HG03342 (cell line): Measurements from ENCODE around the gene EPB41L5.
"Not testable (repeated sequence)": the region's sequence is repeated elsewhere in the genome, so short reads cannot be mapped to it uniquely, and the experiment has no call there.

ENCODE experiments used
- ATAC-seq: cut with Tn5 transposase; IDR thresholded peaks from one replicate; pipeline ENCODE4 v1.9.1; 2021; ENCODE audit warnings: mild to moderate bottlenecking, moderate library complexity; ENCODE audit not compliant: unreplicated experiment

Gene EPB41L5

GRCh38 chr2:120140866-120141265 lies 128.0 kb downstream of the EPB41L5 start:
- no peak for ATAC-seq

- ATAC-seq, result no peak
Observed at GRCh38 chr2:120141300-120142069, 128.6 kb downstream of the EPB41L5 start.

- ATAC-seq, result no peak
Observed at GRCh38 chr2:120142528-120143219, 129.8 kb downstream of the EPB41L5 start.

- no peak for ATAC-seq
Observed at GRCh38 chr2:120148229-120148628, 135.4 kb downstream of the EPB41L5 start.

DNA sequence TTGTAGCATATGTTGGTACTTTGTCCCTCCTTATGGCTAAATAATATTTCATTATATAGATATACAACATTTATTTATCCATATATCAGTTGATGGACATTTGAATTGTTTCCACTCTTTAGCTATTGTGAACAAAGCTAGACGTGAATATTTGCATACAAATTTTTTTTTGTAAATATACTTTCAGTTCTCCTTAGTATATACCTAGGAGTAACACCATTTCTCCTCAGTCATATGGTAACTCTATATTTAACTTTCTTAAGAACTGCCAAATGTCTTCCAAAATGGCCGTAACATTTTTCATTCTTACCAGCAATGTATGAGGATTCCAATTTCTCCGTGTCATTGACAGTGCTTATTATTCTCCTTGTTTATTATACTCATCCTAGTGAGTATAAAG lies 135.8 kb downstream of the EPB41L5 start:
- ATAC-seq, result no peak

- no peak for ATAC-seq
Observed at GRCh38 chr2:120149406-120149805, 136.5 kb downstream of the EPB41L5 start.

DNA sequence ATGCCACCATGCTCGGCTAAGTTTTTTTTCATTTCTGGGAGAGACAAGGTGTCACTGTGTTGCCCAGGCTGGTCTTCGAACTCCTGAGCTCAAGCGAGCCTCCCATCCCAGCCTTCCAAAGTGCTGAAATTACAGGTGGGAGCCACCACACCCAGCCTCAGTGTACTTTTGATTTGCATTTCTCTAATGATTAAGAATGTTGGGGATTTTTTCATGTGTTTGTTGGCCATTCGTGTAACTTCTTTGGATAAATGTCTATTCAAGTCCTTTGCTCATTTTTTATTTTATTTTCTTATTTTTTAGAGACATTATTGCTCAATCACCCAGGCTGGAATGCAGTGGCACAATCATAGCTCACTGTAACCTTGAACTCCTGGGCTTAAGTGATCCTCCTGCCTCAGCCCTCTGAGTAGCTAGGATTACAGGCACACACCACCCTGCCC lies 137.2 kb downstream of the EPB41L5 start:
- no peak for ATAC-seq

- no peak for ATAC-seq
Observed at GRCh38 chr2:120155308-120155707, 142.4 kb downstream of the EPB41L5 start.

- not testable (repeated sequence) for ATAC-seq
Observed at GRCh38 chr2:120158658-120159057, 145.8 kb downstream of the EPB41L5 start.

DNA sequence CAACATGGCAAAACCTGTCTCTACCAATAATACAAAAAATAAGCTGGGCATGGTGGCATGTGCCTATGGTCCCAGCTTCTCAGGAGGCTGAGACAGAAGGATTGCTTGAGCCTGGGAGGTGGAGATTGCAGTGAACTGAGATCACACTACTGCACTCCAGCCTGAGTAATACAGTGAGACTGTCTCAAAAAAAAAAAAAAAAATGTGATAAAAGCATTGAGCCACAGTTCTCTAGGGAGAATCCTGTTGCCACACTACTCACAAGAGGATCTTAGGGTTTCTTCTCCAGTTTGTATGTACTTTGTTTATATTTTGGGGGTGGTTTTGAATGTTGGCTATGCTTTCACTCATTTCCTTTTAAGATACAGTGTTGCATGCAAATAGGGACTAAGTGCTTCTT lies 148.3 kb downstream of the EPB41L5 start:
- ATAC-seq, result no peak

- ATAC-seq, result no peak
Observed at GRCh38 chr2:120162716-120163115, 149.8 kb downstream of the EPB41L5 start.

DNA sequence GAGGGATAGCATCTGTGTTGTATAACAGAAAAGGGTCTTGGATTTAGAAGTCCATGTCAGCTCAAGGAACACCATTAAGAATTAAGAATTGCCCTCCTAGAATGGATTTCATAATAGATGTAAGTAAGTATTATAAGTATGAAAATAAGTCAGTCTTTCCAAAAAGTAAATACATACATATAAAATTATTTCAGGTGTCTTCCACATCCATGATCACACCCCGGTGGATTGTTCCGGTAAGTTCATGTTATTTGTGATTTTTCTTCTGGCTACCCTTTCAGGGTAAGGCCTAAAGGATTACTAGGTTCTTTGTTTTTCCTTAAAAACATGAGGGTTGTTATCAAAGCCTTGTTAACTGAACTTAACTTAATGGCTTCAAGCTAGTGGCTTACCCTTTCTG lies 154.4 kb downstream of the EPB41L5 start:
- ATAC-seq, result no peak

DNA sequence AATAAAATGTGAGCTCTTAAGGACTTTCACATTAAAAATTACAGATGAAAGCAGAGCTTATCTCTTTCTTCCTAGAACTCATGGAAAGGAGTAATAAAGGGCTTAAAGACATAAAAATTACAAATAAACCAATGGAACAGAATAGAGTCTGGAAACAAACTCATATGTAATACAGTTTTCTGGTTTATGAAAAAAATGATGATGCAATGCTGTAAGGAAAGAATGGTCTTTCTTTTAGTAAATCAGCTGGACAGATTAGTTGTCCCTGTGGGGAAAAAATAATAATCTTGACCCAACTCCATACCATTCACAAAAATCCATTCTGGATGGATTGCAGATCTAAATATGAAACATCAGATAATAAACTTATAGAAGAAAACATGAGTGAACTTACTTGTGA lies 156.1 kb downstream of the EPB41L5 start:
- no peak for ATAC-seq

DNA sequence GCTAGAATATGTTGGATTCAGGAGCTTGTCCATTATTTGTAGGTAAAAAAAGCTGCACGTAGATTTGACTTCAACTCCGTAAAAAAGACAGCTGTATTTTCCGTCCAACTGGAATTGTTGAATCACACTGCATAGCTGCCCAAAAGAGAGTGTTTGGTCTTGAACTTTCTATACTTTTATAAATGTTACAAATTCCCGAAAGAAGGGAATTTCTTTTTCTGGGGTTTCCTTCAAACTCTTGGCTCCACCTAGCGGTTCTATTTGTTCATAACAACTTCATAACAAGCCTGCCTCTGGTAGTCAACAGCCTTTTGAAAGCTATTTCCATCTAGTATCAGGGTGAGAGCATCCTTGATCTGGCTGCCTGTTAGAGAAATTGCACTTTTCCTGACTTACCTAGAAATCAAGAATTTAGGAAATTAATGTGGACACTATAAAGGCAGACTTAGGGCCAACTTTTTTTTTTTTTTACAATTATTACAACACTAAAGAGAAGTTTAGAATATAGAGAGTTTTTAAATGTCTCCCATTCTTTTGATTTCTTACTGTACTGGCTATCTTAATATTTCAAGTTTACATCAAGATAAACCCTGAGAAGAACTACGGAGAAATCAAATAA lies 162.2 kb downstream of the EPB41L5 start:
- no peak for ATAC-seq

- ATAC-seq, result no peak
Observed at GRCh38 chr2:120176526-120176925, 163.6 kb downstream of the EPB41L5 start.

DNA sequence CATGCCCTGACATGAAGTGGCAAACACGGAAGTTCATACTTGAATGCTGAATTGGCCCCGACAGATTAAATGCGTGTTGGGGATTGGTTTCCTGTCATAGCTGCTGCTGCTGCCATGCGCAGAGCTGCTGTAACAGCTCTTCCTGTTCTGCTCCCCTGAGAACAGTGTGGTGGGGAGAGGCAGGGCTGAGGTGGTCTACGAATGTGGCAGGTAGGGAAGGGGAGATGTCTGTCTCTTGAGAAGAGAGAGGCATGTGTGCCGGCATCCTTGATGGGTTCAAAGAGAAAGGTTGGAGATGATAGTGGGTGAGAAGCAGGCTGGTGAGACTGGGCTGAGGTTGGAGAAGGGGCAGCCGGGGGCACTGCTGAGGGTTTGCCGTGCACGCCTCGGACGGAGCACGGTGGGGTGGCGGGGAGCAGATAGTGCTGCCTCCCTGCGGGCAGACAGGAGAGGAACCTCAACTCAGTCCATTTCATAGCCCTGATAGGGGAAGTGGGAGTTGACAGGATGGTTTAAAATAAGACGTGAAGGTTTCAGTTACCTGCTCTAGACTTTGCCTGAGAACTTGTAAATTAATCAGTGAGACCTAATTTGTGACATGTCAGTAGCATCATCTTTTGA lies 164.2 kb downstream of the EPB41L5 start:
- peak; percentile 95 for ATAC-seq

DNA sequence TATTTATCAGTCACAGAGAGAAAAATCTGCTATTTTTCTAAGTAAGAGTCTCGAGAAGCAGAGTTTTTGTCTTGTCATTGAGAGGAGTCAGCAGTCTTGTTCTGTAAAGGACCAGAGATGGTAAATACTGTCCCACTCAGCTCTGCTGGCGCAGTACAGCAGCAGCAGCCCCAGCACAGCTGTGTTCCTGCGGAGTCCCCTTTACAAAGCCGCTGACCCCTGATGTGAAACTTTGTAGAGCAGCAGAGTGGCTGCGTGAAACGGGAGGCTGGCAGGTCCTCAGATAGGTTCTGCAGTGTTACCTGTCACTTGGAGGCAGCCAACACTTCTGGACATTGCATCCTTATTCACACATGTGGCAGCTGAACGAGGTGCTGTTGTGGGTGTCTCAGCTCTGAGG lies 165.1 kb downstream of the EPB41L5 start:
- no peak for ATAC-seq

DNA sequence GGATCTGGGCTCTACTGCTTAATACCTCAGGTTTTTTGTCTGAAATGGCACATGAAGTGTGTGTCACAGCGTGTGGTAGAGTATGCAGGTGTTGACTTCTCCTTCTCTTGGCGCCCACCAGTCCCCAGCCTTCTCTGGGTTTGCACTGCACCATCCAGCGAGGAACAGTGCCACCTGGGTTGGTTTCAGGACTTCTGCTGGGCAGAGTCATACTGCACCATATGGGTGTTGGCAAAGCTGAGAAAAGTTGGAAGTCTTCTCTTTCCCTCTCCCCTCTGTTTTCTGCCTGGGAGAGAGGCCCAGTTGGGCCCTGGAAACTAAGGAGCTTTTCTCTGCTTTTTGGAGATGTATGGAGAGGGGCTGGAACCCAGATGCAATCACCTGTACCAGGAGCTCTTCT lies 166.5 kb downstream of the EPB41L5 start:
- ATAC-seq, result no peak

DNA sequence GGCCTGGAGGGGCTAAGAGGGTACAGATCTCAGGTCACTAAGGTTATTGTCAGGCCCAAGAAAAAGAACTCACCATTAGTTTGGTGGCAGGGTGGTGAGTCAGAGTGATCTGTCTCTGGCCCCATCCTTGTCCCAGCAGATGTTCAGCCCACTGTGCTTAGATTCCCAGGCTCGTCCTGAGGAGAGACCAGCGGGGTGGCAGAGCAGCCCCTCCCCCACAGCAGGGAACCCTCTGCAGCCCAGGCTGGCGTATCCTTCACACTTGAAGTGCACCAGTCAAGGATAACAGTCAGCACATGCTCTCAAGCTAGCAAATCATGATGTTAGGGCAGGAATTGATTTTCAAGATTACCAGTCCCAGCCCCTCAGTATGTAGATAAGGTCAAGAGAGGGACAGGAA lies 167.2 kb downstream of the EPB41L5 start:
- ATAC-seq, result no peak

GRCh38 chr2:120182019-120182560 lies 169.2 kb downstream of the EPB41L5 start:
- no peak for ATAC-seq

DNA sequence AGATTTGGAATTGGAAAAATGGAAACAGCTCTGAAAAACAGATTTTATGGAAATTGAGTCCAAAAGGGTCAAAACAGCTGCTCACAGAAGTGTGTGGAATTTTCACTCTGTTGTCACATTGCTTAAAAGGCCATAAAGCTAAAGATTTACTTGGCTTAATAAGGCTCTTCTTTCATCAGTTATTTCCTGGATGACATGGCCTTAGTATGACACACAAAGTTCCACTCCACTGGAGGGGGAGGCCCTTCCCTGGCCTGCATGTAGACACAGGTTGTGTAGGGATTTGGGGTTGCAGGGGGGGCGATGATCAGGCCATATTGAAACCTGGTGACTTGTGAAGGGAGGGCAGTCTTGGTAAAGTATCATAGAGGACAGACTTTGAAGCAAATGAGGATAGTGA lies 176.3 kb downstream of the EPB41L5 start:
- ATAC-seq, result no peak
